Karpas-422 (cell line): ENCODE data around the gene RPL13A. TPM values are rescaled to one million over a fixed set of nuclear protein-coding genes. Genes with fewer than 3 reads are reported as not detected.
"Not testable (repeated sequence)": the region's sequence is repeated elsewhere in the genome, so short reads cannot be mapped to it uniquely, and the experiment has no call there.

ENCODE experiments used
- DNase-seq: peaks from one replicate; pipeline ENCODE4 v3.0.0-alpha.2; 2015
- H2AFZ ChIP-seq: fragments of 200-600 bp; sonication (generic); 2 replicates; pipeline ENCODE4 v1.6.1; 2014; ENCODE audit warnings: antibody characterized with exemption, low read length, mixed read lengths
- H3K27ac ChIP-seq: fragments of 200-600 bp; sonication (generic); 2 replicates; pipeline ENCODE4 v1.5.1; 2014; ENCODE audit warnings: mild to moderate bottlenecking, low read length, moderate library complexity
- H3K27me3 ChIP-seq: fragments of 200-600 bp; sonication (generic); 2 replicates; pipeline ENCODE4 v1.6.1; 2014; ENCODE audit warnings: low read length, mixed read lengths
- H3K36me3 ChIP-seq: fragments of 200-600 bp; sonication (generic); 2 replicates; pipeline ENCODE4 v1.6.1; 2014; ENCODE audit warnings: low read length, mixed read lengths; ENCODE audit not compliant: insufficient read depth
- H3K4me1 ChIP-seq: fragments of 200-600 bp; sonication (generic); 2 replicates; pipeline ENCODE4 v1.6.1; 2014; ENCODE audit warnings: mild to moderate bottlenecking, low read length, mixed read lengths
- H3K4me2 ChIP-seq: fragments of 200-600 bp; sonication (generic); 2 replicates; pipeline ENCODE4 v1.6.1; 2014; ENCODE audit warnings: low read length, low read depth, mild to moderate bottlenecking; ENCODE audit not compliant: poor library complexity, severe bottlenecking
- H3K4me3 ChIP-seq: fragments of 200-600 bp; sonication (generic); 2 replicates; pipeline ENCODE4 v1.5.1; 2014; ENCODE audit warnings: mild to moderate bottlenecking, antibody characterized with exemption, low read length, mixed read lengths
- H3K79me2 ChIP-seq: fragments of 200-600 bp; sonication (generic); 2 replicates; pipeline ENCODE4 v1.6.1; 2014; ENCODE audit warnings: mild to moderate bottlenecking, low read length, mixed read lengths
- H3K9ac ChIP-seq: fragments of 200-600 bp; sonication (generic); 2 replicates; pipeline ENCODE4 v1.6.0; 2014; ENCODE audit warnings: low read length
- H3K9me2 ChIP-seq: fragments of 200-600 bp; sonication (generic), shearing (Covaris generic); replicated peaks from 2 replicates; pipeline ENCODE4 v1.6.0; 2014; ENCODE audit warnings: mild to moderate bottlenecking, low read length, moderate library complexity; ENCODE audit not compliant: insufficient read depth
- H3K9me3 ChIP-seq: fragments of 300-700, 200-600 bp; sonication (generic); 2 replicates; pipeline ENCODE4 v1.6.1; 2014; ENCODE audit warnings: low read length, mixed read lengths
- H4K20me1 ChIP-seq: fragments of 200-600 bp; sonication (generic); 2 replicates; pipeline ENCODE4 v1.6.1; 2014; ENCODE audit warnings: mild to moderate bottlenecking, antibody characterized with exemption, low read length, low read depth; ENCODE audit not compliant: insufficient read depth
- total RNA-seq: library from RNA; depleted of rRNA; stranded (reverse); fragments of >200 nt; shearing (Covaris generic); gene quantifications from 2 replicates; pipeline ENCODE4 v1.2.3, GENCODE V29; 2014; ENCODE audit warnings: low replicate concordance

RPL13A gene
- total RNA-seq, 1 experiment from 2014 or later: 6,359 TPM

DNA sequence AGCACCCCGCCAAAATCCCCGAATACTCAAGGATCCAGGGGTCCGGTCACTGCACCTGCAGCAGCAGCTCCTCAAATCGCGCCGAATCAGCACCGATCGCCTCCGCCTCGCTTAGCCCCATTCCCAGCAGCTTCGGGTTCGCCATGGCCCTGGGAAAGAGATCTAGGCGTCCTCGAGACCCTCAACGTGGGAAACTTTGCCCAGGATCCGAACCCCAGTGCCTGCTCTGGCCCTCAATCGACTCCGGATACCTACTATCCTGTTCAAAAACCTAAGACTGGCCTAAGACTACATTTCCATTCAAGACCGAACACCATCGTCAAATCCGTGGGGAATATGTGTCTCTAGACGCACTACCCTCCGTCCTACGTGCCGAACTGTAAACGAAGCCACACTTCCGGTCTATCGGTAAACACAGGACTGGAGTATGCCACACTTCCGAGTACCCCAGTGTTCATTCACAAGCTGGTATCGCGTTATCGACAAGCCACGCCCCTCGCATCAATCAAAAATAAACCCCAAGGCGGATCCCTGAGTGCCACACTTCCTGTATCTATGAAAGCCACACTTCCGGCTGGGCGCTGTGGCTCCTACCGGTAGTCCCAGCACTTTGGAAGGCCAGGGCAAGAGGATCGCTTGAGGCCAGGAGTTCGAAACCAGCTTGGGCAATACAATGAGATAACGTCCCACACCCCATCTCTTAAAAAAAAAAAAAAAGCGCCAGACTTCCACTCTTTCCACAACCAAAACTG lies 35.8 kb upstream of the RPL13A start, which contains the start of gene PIH1D1:
Gene PIH1D1, minus strand, starts transcription at position 385 of the 752 bp plus-strand sequence. Its CDS starts 240 bp downstream, at position 145.
- H3K4me2 ChIP-seq: peak within 1 kb of the TSS; percentile 99
- H4K20me1 ChIP-seq: 0 out of 2 replicates have a peak, but pooled peaks cover 3% of the 10 kb centered on the region
- peak within 1 kb of the TSS; percentile 95 for H3K27ac ChIP-seq

DNA sequence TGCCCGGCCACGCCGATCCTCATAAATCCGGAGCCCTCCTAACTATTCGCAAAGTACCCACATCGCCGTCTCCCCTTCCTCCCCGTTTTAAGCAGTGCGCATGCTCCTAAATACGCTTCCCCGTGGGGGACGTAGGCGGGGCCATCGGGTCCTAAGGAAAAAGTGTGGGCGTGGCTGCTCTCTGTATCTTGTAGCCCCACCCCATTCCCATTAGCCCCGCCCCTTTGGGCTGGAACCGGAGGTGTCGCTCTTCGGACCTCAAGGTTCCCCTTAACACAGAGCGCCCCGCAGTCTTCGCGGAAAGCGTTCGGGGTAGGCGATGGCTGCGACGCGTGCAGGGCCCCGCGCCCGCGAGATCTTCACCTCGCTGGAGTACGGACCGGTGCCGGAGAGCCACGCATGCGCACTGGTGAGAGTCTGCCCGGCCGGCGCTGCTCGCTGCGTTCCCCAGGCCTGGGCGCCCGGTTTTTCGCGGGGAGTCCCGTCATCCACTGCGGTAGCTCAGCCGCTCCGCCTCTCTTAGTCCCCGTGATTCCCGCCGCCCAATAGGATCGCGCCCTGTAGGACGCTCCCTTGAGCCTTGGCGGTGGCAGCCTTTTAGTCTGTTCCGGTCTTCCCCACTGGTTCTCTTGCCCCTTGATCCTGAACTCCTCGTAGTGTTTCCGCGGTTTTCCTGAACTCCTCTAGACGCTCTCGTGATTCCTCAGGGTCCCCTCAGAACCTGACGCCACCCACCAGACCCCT lies 34.2 kb upstream of the RPL13A start, which contains the start of gene ALDH16A1:
Gene ALDH16A1, plus strand, starts transcription at position 213 of the 744 bp plus-strand sequence. Its CDS starts 107 bp downstream, at position 320.
- Histone ChIP-seq H3K4me2 (peak within 1 kb of the TSS; percentile 99), H2AFZ (peak within 1 kb of the TSS; percentile 38; the same call in 1 of the 2 replicates), H3K36me3 (peaks cover 26% of the 10 kb centered on the region; the same call in 1 of the 2 replicates), H3K27ac (peak within 1 kb of the TSS; percentile 95), H4K20me1 (no peaks in the 10 kb centered on the region), H3K79me2 (peaks cover 50% of the 10 kb centered on the region), H3K9me3 (no peaks in the 10 kb centered on the region), H3K9me2 (no peaks in the 10 kb centered on the region), H3K4me3 (peak within 1 kb of the TSS; percentile 96), H3K9ac (peak within 1 kb of the TSS; percentile 99), H3K4me1 (peaks cover 32% of the 10 kb centered on the region), H3K27me3 (no peaks in the 10 kb centered on the region)
- DNase-seq: peak; percentile 100

More for the DNA sequence above, 35.8 kb upstream of the RPL13A start, which contains the start of gene PIH1D1:
- peak within 1 kb of the TSS; percentile 56; the same call in 1 of the 2 replicates for H2AFZ ChIP-seq
- peaks cover 32% of the 10 kb centered on the region; the same call in 1 of the 2 replicates for H3K36me3 ChIP-seq
- H3K27me3 ChIP-seq: no peaks in the 10 kb centered on the region
- H3K9me2 ChIP-seq: no peaks in the 10 kb centered on the region
- peaks cover 41% of the 10 kb centered on the region for H3K4me1 ChIP-seq
- no peaks in the 10 kb centered on the region for H3K9me3 ChIP-seq
- H3K79me2 ChIP-seq: peaks cover 50% of the 10 kb centered on the region
- H3K4me3 ChIP-seq: peak within 1 kb of the TSS; percentile 96
- peak within 1 kb of the TSS; percentile 99 for H3K9ac ChIP-seq
- peak; percentile 100 for DNase-seq

GRCh38 chr19:49453757-49454240 lies 33.6 kb upstream of the RPL13A start:
- no peak overlapping the region for H2AFZ ChIP-seq
- H3K79me2 ChIP-seq: peaks cover 50% of the 10 kb centered on the region
- H3K36me3 ChIP-seq: peaks cover 21% of the 10 kb centered on the region; the same call in 1 of the 2 replicates
- H3K9me3 ChIP-seq: no peaks in the 10 kb centered on the region
- H3K9ac ChIP-seq: peak overlapping the region; percentile 99
- H4K20me1 ChIP-seq: no peaks in the 10 kb centered on the region
- H3K27me3 ChIP-seq: no peaks in the 10 kb centered on the region
- peak overlapping the region; percentile 95 for H3K27ac ChIP-seq
- peak; percentile 83 for DNase-seq
- peak overlapping the region; percentile 99 for H3K4me2 ChIP-seq
- H3K4me3 ChIP-seq: peak overlapping the region; percentile 96
- H3K4me1 ChIP-seq: peaks cover 32% of the 10 kb centered on the region
- no peaks in the 10 kb centered on the region for H3K9me2 ChIP-seq

- Histone ChIP-seq H3K36me3 (peaks cover 17% of the 10 kb centered on the region; the same call in 1 of the 2 replicates), H3K9ac (no peak overlapping the region), H3K9me2 (no peaks in the 10 kb centered on the region), H3K4me2 (no peak overlapping the region), H3K79me2 (peaks cover 35% of the 10 kb centered on the region), H3K9me3 (no peaks in the 10 kb centered on the region), H3K4me1 (peaks cover 23% of the 10 kb centered on the region), H2AFZ (no peak overlapping the region), H4K20me1 (no peaks in the 10 kb centered on the region), H3K27me3 (no peaks in the 10 kb centered on the region), H3K4me3 (no peak overlapping the region), H3K27ac (no peak overlapping the region)
- DNase-seq: no peak
Observed at GRCh38 chr19:49455773-49456172, 31.6 kb upstream of the RPL13A start.

DNA sequence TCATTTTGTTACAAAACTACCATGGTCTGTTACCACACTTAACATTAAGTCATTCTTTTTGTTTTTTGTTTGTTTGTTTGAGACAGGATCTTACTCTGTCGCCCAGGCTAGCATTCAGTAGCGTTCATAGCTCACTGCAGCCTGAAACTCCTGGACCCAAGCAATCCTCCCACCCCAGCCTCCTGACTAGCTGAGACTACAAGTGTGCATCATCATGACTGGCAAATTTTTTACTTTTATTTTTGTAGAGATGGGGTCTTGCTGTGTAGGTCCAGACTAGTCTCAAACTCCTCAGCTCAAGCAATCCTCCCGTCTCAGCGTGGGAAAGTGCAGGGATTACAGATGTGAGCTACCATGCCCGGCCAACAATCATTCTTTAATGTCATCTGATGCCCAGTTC lies 31.1 kb upstream of the RPL13A start:
- Histone ChIP-seq H4K20me1 (no peaks in the 10 kb centered on the region), H3K9me2 (no peaks in the 10 kb centered on the region), H3K36me3 (peaks cover 17% of the 10 kb centered on the region; the same call in 1 of the 2 replicates), H3K9ac (no peak overlapping the region), H2AFZ (no peak overlapping the region), H3K27ac (no peak overlapping the region), H3K4me2 (no peak overlapping the region), H3K9me3 (no peaks in the 10 kb centered on the region), H3K79me2 (peaks cover 30% of the 10 kb centered on the region), H3K27me3 (no peaks in the 10 kb centered on the region), H3K4me3 (no peak overlapping the region), H3K4me1 (peaks cover 22% of the 10 kb centered on the region)
- no peak for DNase-seq

- no peak overlapping the region for H2AFZ ChIP-seq
- H3K9me2 ChIP-seq: no peaks in the 10 kb centered on the region
- no peak overlapping the region for H3K4me2 ChIP-seq
- H3K4me3 ChIP-seq: no peak overlapping the region
- H3K27ac ChIP-seq: no peak overlapping the region
- H3K27me3 ChIP-seq: no peaks in the 10 kb centered on the region
- H3K9ac ChIP-seq: no peak overlapping the region
- no peaks in the 10 kb centered on the region for H3K9me3 ChIP-seq
- H3K4me1 ChIP-seq: peaks cover 12% of the 10 kb centered on the region
- DNase-seq: no peak
- H3K36me3 ChIP-seq: peaks cover 17% of the 10 kb centered on the region
- H3K79me2 ChIP-seq: peaks cover 27% of the 10 kb centered on the region
- no peaks in the 10 kb centered on the region for H4K20me1 ChIP-seq
Observed at GRCh38 chr19:49458567-49458903, 28.9 kb upstream of the RPL13A start.

- Histone ChIP-seq H3K36me3 (peaks cover 24% of the 10 kb centered on the region), H3K9me3 (no peaks in the 10 kb centered on the region), H3K79me2 (peaks cover 18% of the 10 kb centered on the region), H2AFZ (no peak overlapping the region), H4K20me1 (no peaks in the 10 kb centered on the region), H3K4me2 (no peak overlapping the region), H3K4me3 (no peak overlapping the region), H3K4me1 (peaks cover 3% of the 10 kb centered on the region), H3K9ac (no peak overlapping the region), H3K27ac (no peak overlapping the region), H3K27me3 (no peaks in the 10 kb centered on the region), H3K9me2 (no peaks in the 10 kb centered on the region)
- DNase-seq: no peak
Observed at GRCh38 chr19:49459388-49459787, 28.0 kb upstream of the RPL13A start.

- H3K36me3 ChIP-seq: peaks cover 32% of the 10 kb centered on the region
- not testable (repeated sequence) for H3K4me1 ChIP-seq
Observed at GRCh38 chr19:49461130-49461529, 26.3 kb upstream of the RPL13A start.

More at GRCh38 chr19:49461130-49461529, 26.3 kb upstream of the RPL13A start:
- DNase-seq, H2AFZ ChIP-seq, H3K27me3 ChIP-seq, H3K9me3 ChIP-seq, H3K4me2 ChIP-seq, H3K9ac ChIP-seq, H3K4me3 ChIP-seq, H3K9me2 ChIP-seq, H4K20me1 ChIP-seq, H3K27ac ChIP-seq, H3K79me2 ChIP-seq: not testable (repeated sequence)
